Omental fat pad (tissue), 4 donors: ENCODE results near the gene FBXO28. TPM values are rescaled to one million over a fixed set of nuclear protein-coding genes. Genes with fewer than 3 reads are reported as not detected.
"Not testable (repeated sequence)": the region's sequence is repeated elsewhere in the genome, so short reads cannot be mapped to it uniquely, and the experiment has no call there.

Source experiments
- ATAC-seq: fragments of 150-250 bp; one replicate; pipeline ENCODE4 v1.9.1; 2016; ENCODE audit warnings: mild to moderate bottlenecking, moderate library complexity; ENCODE audit not compliant: low FRiP score
- DNase-seq: peaks from one replicate; pipeline ENCODE4 v3.0.0-alpha.2; 2019; ENCODE audit warnings: low spot score
- CTCF ChIP-seq, 3 donors: fragments of 450-650 bp; IDR thresholded peaks; one replicate each; pipeline ENCODE4 v1.5.1; 2016 to 2017; ENCODE audit warnings: antibody characterized with exemption in 3 of 3, mild to moderate bottlenecking in 3 of 3, moderate library complexity in 2 of 3
- total RNA-seq, 4 donors: library from RNA; depleted of rRNA; stranded (reverse); fragments of >200 nt; gene quantifications; one replicate each; pipeline ENCODE4 v1.1.0, GENCODE V29; 2016

The FBXO28 gene
- total RNA-seq, 4 donors from 2014 or later, result 24.9 to 32.7 (median 27.6) TPM

GRCh38 chr1:224069138-224069537, 44.8 kb upstream of the FBXO28 start:
- no peak for TF ChIP-seq CTCF (IDR thresholded peaks at IDR 0.05)
- ATAC-seq, result no peak
- no peak for DNase-seq

GRCh38 chr1:224070521-224070920, 43.4 kb upstream of the FBXO28 start:
- no peak for ATAC-seq
- DNase-seq, result no peak
- no peak for TF ChIP-seq CTCF (IDR thresholded peaks at IDR 0.05)

GRCh38 chr1:224076407-224076806, 37.5 kb upstream of the FBXO28 start:
- no peak for TF ChIP-seq CTCF (IDR thresholded peaks at IDR 0.05)
- ATAC-seq (no peak), DNase-seq (no peak)

GRCh38 chr1:224079644-224080043, 34.3 kb upstream of the FBXO28 start:
- not testable (repeated sequence) for DNase-seq, ATAC-seq

GRCh38 chr1:224080115-224080774, 33.7 kb upstream of the FBXO28 start:
- ATAC-seq (no peak), DNase-seq (no peak)
- no peak for TF ChIP-seq CTCF (IDR thresholded peaks at IDR 0.05)

GRCh38 chr1:224081604-224082003, 32.3 kb upstream of the FBXO28 start:
- ATAC-seq (no peak), DNase-seq (no peak)
- no peak for TF ChIP-seq CTCF (IDR thresholded peaks at IDR 0.05)

GRCh38 chr1:224082146-224082545, 31.8 kb upstream of the FBXO28 start:
- ATAC-seq (no peak), DNase-seq (no peak)
- no peak for TF ChIP-seq CTCF (IDR thresholded peaks at IDR 0.05)
